ENCODE results near the gene JDP2. TPM values are rescaled to one million over a fixed set of nuclear protein-coding genes. Genes with fewer than 3 reads are reported as not detected.

The JDP2 gene
- total RNA-seq, 2 donors from 2014 or later: 81.8 to 100 TPM

- no peaks in the 10 kb centered on the region for H3K27me3 ChIP-seq (replicated peaks; ENCODE audit: insufficient read depth)
- TF ChIP-seq CTCF (IDR thresholded peaks at IDR 0.05): no peak
- peaks cover 14% of the 10 kb centered on the region for H3K36me3 ChIP-seq
- no peak overlapping the region for H3K4me3 ChIP-seq
- no peak overlapping the region for H3K27ac ChIP-seq
- ATAC-seq (ENCODE audit: insufficient number of reproducible peaks, low FRiP score, low read depth): no peak
- DNase-seq (ENCODE audit: low spot score): no peak
- peaks cover 23 to 36% of the 10 kb centered on the region in 2 donors for H3K4me1 ChIP-seq (ENCODE audit: control insufficient read depth in 1 of 2, low read depth in 2 of 2)
- no peaks in the 10 kb centered on the region for H3K9me3 ChIP-seq
These were observed 4.6 kb downstream of the JDP2 start for GRCh38 chr14:75432411-75432810.

- peaks cover 23 to 45% of the 10 kb centered on the region in 2 donors for H3K4me1 ChIP-seq (ENCODE audit: control insufficient read depth in 1 of 2, low read depth in 2 of 2)
- no peak for ATAC-seq (ENCODE audit: insufficient number of reproducible peaks, low FRiP score, low read depth)
These were observed 5.8 kb downstream of the JDP2 start for GRCh38 chr14:75433631-75434071.

GRCh38 chr14:75434138-75434889, 6.5 kb downstream of the JDP2 start:
- H3K27me3 ChIP-seq (replicated peaks; ENCODE audit: insufficient read depth): no peaks in the 10 kb centered on the region
- no peak overlapping the region for H3K4me3 ChIP-seq
- H3K4me1 ChIP-seq (ENCODE audit: control insufficient read depth in 1 of 2, low read depth in 2 of 2): peaks cover 16 to 44% of the 10 kb centered on the region in 2 donors
- TF ChIP-seq CTCF (IDR thresholded peaks at IDR 0.05): no peak
- H3K36me3 ChIP-seq: peaks cover 28% of the 10 kb centered on the region
- DNase-seq (ENCODE audit: low spot score): no peak
- no peaks in the 10 kb centered on the region for H3K9me3 ChIP-seq
- no peak for ATAC-seq (ENCODE audit: insufficient number of reproducible peaks, low FRiP score, low read depth)
- no peak overlapping the region for H3K27ac ChIP-seq

More at GRCh38 chr14:75433631-75434071, 5.8 kb downstream of the JDP2 start:
- no peak overlapping the region for H3K4me3 ChIP-seq
- no peaks in the 10 kb centered on the region for H3K9me3 ChIP-seq
- no peak for TF ChIP-seq CTCF (IDR thresholded peaks at IDR 0.05)
- peaks cover 24% of the 10 kb centered on the region for H3K36me3 ChIP-seq
- DNase-seq (ENCODE audit: low spot score): no peak
- H3K27me3 ChIP-seq (replicated peaks; ENCODE audit: insufficient read depth): no peaks in the 10 kb centered on the region
- no peak overlapping the region for H3K27ac ChIP-seq

GRCh38 chr14:75434890-75435248, 7.0 kb downstream of the JDP2 start:
- no peak for TF ChIP-seq CTCF (IDR thresholded peaks at IDR 0.05)
- Histone ChIP-seq H3K4me3 (no peak overlapping the region), H3K27ac (no peak overlapping the region), H3K4me1 (ENCODE audit: control insufficient read depth in 1 of 2, low read depth in 2 of 2) (peaks cover 11 to 42% of the 10 kb centered on the region in 2 donors), H3K9me3 (no peaks in the 10 kb centered on the region), H3K36me3 (peaks cover 33% of the 10 kb centered on the region), H3K27me3 (replicated peaks; ENCODE audit: insufficient read depth) (no peaks in the 10 kb centered on the region)
- DNase-seq (ENCODE audit: low spot score): no peak
- no peak for ATAC-seq (ENCODE audit: insufficient number of reproducible peaks, low FRiP score, low read depth)

GRCh38 chr14:75435473-75435872, 7.7 kb downstream of the JDP2 start:
- H3K36me3 ChIP-seq: peaks cover 35% of the 10 kb centered on the region
- no peak for ATAC-seq (ENCODE audit: insufficient number of reproducible peaks, low FRiP score, low read depth)
- H3K27me3 ChIP-seq (replicated peaks; ENCODE audit: insufficient read depth): no peaks in the 10 kb centered on the region
- DNase-seq (ENCODE audit: low spot score): no peak
- H3K4me3 ChIP-seq: no peak overlapping the region
- H3K27ac ChIP-seq: no peak overlapping the region
- no peak for TF ChIP-seq CTCF (IDR thresholded peaks at IDR 0.05)
- H3K4me1 ChIP-seq (ENCODE audit: control insufficient read depth in 1 of 2, low read depth in 2 of 2): peaks cover 9 to 42% of the 10 kb centered on the region in 2 donors
- H3K9me3 ChIP-seq: no peaks in the 10 kb centered on the region

Data from thoracic aorta (tissue), 2 donors.